Coronary artery (tissue), 2 donors: ENCODE results near the gene GCNT1.
"Not testable (repeated sequence)": the region's sequence is repeated elsewhere in the genome, so short reads cannot be mapped to it uniquely, and the experiment has no call there.

Experiments used
- DNase-seq: peaks from one replicate; pipeline ENCODE4 v3.0.0-alpha.2; 2017; ENCODE audit warnings: low spot score
- H3K27ac ChIP-seq, 2 donors: fragments of 200-600 bp; sonication (generic); one replicate each; pipeline ENCODE4 v1.5.1; 2016 to 2019
- H3K4me3 ChIP-seq: fragments of 200-600 bp; sonication (generic); 2 replicates; pipeline ENCODE4 v1.5.1; 2016; ENCODE audit warnings: mild to moderate bottlenecking, moderate library complexity
- TF ChIP-seq, protein P1 (sequence below): fragments of 200-600 bp; sonication (generic); IDR thresholded peaks from one replicate; pipeline ENCODE4 v1.5.1; 2019; ENCODE audit warnings: antibody characterized with exemption

GCNT1 gene

DNA sequence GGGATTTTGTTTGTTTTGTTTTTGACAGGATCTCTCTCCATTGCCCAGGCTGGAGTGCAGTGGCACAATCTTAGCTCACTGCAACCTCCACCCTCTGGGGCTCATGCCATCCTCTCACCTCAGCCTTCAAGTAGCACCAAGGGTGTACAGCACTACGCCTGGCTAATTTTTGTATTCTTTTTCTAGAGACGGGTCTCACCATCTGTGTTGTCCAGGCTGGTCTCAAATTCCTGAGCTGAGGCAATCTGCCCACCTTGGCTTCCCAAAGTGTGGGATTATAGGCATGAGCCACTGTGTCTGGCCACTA is 7.3 kb downstream of the GCNT1 start:
- H3K4me3 ChIP-seq: no peak overlapping the region
- no peak overlapping the region for H3K27ac ChIP-seq
- TF ChIP-seq, protein P1, sequence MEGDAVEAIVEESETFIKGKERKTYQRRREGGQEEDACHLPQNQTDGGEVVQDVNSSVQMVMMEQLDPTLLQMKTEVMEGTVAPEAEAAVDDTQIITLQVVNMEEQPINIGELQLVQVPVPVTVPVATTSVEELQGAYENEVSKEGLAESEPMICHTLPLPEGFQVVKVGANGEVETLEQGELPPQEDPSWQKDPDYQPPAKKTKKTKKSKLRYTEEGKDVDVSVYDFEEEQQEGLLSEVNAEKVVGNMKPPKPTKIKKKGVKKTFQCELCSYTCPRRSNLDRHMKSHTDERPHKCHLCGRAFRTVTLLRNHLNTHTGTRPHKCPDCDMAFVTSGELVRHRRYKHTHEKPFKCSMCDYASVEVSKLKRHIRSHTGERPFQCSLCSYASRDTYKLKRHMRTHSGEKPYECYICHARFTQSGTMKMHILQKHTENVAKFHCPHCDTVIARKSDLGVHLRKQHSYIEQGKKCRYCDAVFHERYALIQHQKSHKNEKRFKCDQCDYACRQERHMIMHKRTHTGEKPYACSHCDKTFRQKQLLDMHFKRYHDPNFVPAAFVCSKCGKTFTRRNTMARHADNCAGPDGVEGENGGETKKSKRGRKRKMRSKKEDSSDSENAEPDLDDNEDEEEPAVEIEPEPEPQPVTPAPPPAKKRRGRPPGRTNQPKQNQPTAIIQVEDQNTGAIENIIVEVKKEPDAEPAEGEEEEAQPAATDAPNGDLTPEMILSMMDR: no peak
- DNase-seq: no peak

DNA sequence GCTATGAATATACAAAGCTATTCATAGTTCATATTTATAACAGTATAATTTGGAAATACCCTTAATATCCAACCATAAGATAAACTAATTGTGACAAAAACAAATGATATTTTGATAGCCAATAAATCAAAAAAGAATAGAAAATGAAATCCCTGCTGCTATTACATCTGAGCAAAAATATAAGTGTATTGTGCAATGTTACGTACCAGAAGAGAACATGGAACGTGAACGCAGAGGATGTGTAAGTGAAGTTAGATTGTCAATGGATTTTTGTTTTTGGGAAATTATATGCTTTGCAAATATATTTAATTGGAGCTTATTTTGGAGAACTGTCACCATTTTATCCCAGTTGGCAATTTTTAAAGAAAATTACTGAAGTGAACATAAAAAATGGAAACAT is 15.4 kb downstream of the GCNT1 start:
- TF ChIP-seq, protein P1: no peak
- no peak overlapping the region for H3K27ac ChIP-seq
- DNase-seq: no peak
- H3K4me3 ChIP-seq: no peak overlapping the region

DNA sequence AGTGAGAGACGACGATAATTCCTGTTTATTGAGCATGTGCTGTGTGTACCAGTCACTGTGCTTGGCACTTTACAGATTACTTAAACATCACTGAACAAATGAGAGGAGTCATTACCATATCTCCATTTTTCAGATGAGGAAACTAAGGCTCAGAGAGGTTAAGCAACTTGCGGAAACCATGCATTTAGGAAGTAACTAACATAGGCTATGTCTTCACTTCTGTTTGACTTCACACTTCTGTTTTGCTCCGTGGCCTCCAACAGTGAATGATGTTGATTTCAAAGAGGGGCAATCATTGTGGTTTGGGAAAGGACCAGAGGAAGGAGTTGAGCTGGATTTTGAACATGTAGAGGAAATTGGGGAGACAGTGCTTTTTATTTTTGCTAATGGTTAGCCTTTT is 16.7 kb downstream of the GCNT1 start:
- no peak for DNase-seq
- H3K4me3 ChIP-seq: no peak overlapping the region
- no peak overlapping the region for H3K27ac ChIP-seq
- TF ChIP-seq, protein P1: no peak

DNA sequence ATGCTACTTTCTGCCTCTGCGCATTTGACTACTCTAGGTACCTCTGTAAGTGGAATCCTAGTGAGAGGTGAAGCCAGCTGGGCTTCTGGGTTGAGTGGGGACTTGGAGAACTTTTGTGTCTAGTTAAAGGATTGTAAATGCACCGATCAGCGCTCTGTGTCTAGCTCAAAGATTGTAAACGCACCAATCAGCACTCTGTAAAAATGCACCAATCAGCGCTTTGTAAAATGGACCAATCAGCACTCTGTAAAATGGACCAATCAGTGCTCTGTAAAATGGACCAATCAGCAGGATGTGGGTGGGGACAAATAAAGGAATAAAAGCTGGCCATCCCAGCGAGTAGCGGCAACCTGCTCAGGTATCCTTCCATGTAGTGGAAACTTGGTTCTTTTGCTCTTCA is 18.8 kb downstream of the GCNT1 start:
- H3K4me3 ChIP-seq, H3K27ac ChIP-seq, DNase-seq: not testable (repeated sequence)

DNA sequence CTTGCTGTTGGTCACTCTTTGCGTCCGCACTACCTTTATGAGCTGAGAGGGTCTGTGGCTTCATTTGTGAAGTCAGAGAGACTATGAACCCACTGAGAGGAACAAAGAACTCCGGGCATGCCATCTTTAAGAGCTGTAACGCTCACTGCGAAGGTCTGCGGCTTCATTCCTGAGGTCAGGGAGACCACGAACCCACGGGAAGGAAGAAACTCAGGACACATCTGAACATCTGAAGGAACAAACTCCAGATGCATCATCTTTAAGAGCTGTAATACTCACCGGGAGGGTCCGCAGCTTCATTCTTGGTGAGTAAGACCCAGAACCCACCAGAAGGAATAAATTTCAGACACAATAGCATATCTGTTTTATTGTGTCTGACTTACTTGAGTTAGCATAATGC is 19.2 kb downstream of the GCNT1 start:
- Histone ChIP-seq H3K27ac (no peak overlapping the region), H3K4me3 (no peak overlapping the region)
- DNase-seq: no peak
- TF ChIP-seq, protein P1: no peak

DNA sequence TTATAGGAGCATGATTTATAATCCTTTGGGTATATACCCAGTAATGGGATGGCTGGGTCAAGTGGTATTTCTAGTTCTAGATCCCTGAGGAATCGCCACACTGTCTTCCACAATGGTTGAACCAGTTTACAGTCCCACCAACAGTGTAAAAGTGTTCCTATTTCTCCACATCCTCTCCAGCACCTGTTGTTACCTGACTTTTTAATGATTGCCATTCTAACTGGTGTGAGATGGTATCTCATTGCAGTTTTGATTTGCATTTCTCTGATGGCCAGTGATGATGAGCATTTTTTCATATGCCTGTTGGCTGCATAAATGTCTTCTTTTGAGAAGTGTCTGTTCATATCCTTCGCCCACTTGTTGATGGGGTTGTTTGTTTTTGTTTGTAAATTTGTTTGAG is 20.4 kb downstream of the GCNT1 start:
- not testable (repeated sequence) for DNase-seq, H3K4me3 ChIP-seq, H3K27ac ChIP-seq

DNA sequence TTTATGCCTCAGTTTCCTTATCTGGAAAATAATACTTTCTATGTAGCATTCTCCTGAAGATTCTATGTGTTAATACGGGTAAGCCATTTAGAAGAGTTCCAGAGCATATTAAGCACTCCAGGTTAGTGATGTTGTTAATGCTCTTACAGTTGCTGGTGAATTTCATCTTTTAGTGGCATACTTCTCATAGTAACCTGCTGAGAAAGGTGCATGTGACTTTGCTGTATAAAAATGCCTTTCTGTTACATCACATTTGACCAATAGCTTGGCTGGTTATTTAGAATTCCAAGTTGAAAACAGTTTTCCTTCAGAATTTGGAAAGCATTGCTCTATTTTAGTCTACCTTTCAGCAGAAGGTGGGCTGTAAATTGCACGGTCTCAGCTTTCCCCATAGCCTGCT is 27.2 kb downstream of the GCNT1 start:
- no peak overlapping the region for H3K27ac ChIP-seq
- DNase-seq: no peak
- no peak overlapping the region for H3K4me3 ChIP-seq
- TF ChIP-seq, protein P1: no peak

DNA sequence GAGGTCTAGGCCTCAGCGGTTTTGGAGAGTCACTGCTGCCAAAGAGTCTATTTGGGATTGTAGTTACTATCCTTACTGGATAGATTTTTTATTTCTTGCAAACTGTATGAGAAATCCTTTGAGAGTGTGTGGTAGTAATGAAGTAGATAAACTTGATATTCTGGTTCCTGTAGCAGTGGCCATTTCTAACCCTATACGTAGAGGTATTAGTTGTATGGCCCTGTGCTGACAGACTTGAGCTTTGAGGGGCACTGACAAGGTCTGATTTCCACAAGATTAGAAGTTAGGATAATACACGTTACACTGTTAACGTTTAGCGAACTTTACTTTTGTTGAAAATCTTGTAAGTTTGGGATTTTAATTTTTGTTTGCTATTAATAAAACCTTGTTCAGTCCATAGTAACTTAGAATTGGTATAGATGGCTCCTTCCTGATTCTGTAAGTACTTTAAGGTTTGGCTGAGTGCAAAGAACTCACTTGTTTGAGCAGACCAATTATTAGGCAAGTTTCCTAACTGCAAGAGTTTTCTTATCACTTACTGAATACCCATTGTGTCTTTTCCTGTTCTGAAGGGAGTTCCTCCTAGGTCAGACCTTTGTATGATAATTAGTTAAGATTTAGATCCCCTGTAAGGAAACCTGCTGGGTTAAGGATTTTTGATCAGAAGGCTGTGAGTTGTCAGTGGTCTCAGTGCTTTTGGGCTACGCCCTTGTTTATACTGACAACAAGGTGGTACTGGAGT is 31.4 kb downstream of the GCNT1 start:
- H3K4me3 ChIP-seq: no peak overlapping the region
- DNase-seq: no peak
- TF ChIP-seq, protein P1: no peak
- no peak overlapping the region for H3K27ac ChIP-seq

DNA sequence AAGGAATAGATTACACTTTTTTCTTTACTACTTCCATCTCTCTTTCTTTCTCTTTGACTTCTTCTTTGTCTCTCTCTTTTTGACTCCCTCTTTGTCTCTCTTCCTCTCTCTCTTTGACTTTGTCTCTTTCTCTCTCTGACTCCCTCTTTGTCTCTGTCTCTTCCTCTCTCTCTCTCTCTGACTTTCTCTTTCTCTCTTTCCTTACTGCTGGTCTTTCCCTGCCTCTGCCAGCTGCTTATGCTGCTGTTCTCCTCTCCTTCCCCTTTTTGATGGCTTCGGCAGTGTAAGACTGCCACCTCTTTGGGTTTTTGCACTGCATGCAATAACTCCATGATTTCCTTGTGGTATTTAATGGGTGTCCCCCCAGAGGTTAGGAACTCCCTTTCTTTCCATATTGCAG is 32.1 kb downstream of the GCNT1 start:
- not testable (repeated sequence) for DNase-seq, H3K4me3 ChIP-seq, H3K27ac ChIP-seq

DNA sequence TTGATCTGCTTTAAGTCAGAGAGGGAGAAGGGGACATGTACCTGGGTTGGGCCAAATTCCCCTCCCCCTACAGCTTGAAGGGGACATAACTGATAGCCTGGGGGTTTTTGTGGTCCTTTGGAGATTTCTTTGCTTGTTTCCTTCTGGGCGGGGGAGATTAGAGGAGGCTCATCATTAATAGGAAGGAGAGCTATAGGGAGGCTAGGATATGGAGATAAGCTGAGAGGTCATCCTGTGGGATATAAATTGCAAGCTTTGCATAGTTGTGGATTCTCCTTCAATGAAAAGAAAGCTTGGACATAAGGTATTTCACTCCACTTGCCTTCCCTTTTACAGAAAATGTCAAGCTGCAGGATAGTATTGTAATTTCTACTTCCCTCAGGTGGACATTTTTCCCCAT is 34.5 kb downstream of the GCNT1 start:
- not testable (repeated sequence) for DNase-seq, H3K4me3 ChIP-seq, H3K27ac ChIP-seq
